Ishikawa (cell line): Measurements from ENCODE around the gene ESRRG.

ENCODE experiments used
- CEBPB ChIP-seq: IDR thresholded peaks from 2 replicates; pipeline ENCODE4 v1.6.1; 2012
- CREB1 ChIP-seq: IDR thresholded peaks from 2 replicates; pipeline ENCODE4 v1.6.1; 2012; ENCODE audit warnings: low read depth
- EGR1 ChIP-seq: IDR thresholded peaks from 2 replicates; pipeline ENCODE4 v1.6.1; 2012
- EP300 ChIP-seq: IDR thresholded peaks from 2 replicates; pipeline ENCODE4 v1.6.1; 2012; ENCODE audit warnings: borderline replicate concordance
- FOXM1 ChIP-seq: IDR thresholded peaks from 2 replicates; pipeline ENCODE4 v1.6.1; 2012; ENCODE audit warnings: low read depth, borderline replicate concordance
- MAX ChIP-seq: IDR thresholded peaks from 2 replicates; pipeline ENCODE4 v1.6.1; 2012
- NFIC ChIP-seq: IDR thresholded peaks from 2 replicates; pipeline ENCODE4 v1.6.1; 2012
- RAD21 ChIP-seq: IDR thresholded peaks from 2 replicates; pipeline ENCODE4 v1.6.1; 2012; ENCODE audit warnings: low read depth
- REST ChIP-seq: IDR thresholded peaks from 2 replicates; pipeline ENCODE4 v1.6.1; 2012; ENCODE audit warnings: low read depth, mild to moderate bottlenecking
- TAF1 ChIP-seq: IDR thresholded peaks from 2 replicates; pipeline ENCODE4 v1.6.1; 2012; ENCODE audit warnings: low read depth, mild to moderate bottlenecking
- TCF12 ChIP-seq: IDR thresholded peaks from 2 replicates; pipeline ENCODE4 v1.6.1; 2012; ENCODE audit warnings: low read depth
- TEAD4 ChIP-seq: IDR thresholded peaks from 2 replicates; pipeline ENCODE4 v1.6.1; 2012
- USF1 ChIP-seq: IDR thresholded peaks from 2 replicates; pipeline ENCODE4 v1.6.1; 2012
- YY1 ChIP-seq: IDR thresholded peaks from 2 replicates; pipeline ENCODE4 v1.6.1; 2012; ENCODE audit warnings: low read depth
- ZBTB7A ChIP-seq: IDR thresholded peaks from 2 replicates; pipeline ENCODE4 v1.6.1; 2012; ENCODE audit warnings: low read depth

ESRRG gene

DNA sequence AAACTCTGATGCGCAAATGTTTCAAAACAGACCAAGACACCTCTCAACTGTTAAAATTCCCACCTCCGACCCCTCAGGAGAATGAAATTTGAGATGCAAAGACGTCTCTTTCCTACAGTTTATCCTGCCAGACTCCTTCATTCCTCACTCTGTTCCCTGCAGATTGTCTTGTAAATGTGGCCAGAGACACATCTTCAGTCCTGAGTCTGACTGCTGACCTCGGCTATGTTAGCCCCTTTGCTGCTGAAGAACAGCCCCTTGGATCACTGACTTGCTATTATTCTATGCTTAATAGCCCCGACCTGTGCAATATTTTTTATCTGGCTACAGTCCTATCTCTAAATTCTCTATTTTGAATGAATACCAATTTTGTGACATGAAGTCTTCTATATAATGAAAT is 16.6 kb upstream of the ESRRG start:
- TF ChIP-seq NFIC (no peak), YY1 (no peak), EP300 (no peak), CREB1 (no peak), TCF12 (no peak), USF1 (no peak), TEAD4 (no peak), ZBTB7A (no peak), FOXM1 (no peak), RAD21 (no peak), TAF1 (no peak), MAX (no peak), REST (no peak), EGR1 (no peak), CEBPB (no peak)

DNA sequence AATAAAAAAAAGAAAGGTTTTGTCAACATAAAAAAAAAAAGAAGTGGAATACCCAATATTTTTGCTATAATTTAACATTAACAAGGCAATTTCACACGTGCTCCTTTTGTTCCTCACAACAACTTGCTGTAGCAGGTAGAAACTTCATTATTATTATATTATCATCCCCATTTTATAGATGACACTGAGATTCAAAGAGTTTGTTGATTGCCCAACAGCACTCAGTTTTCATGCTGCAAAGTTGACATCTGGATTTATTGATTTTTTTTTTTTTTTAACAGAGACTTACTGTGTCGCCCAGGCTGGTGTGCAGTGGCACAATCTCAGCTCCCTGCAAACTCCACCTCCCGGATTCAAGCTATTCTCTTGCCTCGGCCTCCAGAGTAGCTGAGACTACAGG is 8.9 kb upstream of the ESRRG start:
- no peak for TF ChIP-seq MAX
- no peak for TF ChIP-seq TAF1
- TF ChIP-seq TEAD4, result no peak
- TF ChIP-seq EGR1, result no peak
- TF ChIP-seq CEBPB, result no peak
- TF ChIP-seq USF1, result no peak
- no peak for TF ChIP-seq FOXM1
- no peak for TF ChIP-seq TCF12

DNA sequence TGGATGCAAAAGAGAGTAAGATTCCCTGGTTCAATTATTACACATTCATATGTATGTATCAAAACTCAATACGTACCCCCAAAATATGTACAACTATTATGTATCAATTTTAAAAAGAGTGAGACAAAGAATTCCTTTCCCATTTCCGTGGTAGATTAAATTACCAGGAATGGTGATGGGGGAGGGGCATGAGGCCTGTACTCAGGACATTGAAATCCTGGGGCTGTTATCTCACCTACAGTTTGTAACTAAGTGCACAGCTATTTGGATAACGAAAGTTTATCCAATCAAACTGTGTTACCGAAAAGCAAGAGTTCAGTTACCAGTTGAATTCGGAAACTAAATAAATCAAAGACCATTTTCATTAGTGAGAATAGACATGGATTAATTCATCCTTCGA is 8.3 kb upstream of the ESRRG start:
- no peak for TF ChIP-seq FOXM1
- no peak for TF ChIP-seq NFIC
- no peak for TF ChIP-seq MAX
- TF ChIP-seq EGR1, result no peak
- TF ChIP-seq USF1, result no peak
- TF ChIP-seq CEBPB, result no peak
- TF ChIP-seq EP300, result no peak

DNA sequence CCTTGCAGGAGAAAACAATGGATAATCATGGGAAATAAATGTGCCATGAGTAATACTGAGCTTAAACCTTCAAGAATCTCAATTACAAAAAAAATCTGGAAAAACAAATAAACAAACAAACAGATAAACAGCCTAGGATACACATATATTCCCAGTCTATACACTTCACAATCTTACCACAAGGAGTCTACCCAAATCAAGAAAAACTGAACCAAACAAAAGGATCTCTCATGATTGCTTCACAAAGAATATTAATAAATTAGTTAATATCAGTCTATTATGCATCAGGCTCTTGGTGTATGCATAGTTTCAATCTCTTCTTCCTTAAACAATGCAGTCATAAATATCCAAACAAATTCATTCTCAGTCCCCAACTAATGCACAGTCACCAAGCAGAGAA is 3.2 kb upstream of the ESRRG start:
- TF ChIP-seq ZBTB7A (no peak), FOXM1 (no peak)

GRCh38 chr1:216722821-216723220 is 408 bp downstream of the ESRRG start:
- TF ChIP-seq CEBPB (no peak), EP300 (no peak), TAF1 (no peak), CREB1 (no peak), RAD21 (no peak), TCF12 (no peak), YY1 (no peak), MAX (no peak), EGR1 (no peak), NFIC (no peak), REST (no peak)

DNA sequence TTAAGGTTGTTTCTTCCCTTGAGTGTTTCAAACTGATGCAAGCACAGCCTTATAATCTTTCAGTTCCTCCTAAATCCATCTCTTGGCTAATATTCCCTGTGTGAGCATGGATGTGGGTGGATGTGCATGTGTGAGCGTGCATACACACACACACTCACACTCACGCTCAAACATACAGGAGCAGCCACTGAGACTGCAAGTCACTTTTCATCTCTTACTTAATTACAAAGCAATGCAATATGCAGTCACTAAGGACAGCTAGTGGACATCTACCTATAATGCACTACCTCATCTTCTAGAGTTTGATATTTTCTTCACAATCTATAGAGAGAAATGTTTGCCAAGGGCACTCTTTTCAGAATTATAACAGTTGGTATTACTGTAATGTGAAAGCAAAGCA is 1.4 kb downstream of the ESRRG start:
- TF ChIP-seq EP300, result no peak
- TF ChIP-seq CEBPB, result no peak
- TF ChIP-seq MAX, result no peak
- TF ChIP-seq EGR1, result no peak
- TF ChIP-seq YY1, result no peak
- TF ChIP-seq USF1, result no peak
- TF ChIP-seq CREB1, result no peak
- TF ChIP-seq ZBTB7A, result no peak
- TF ChIP-seq TAF1, result no peak
- no peak for TF ChIP-seq REST
- TF ChIP-seq TCF12, result no peak
